ENCODE data around the gene COA8.

- TF ChIP-seq, protein P1, sequence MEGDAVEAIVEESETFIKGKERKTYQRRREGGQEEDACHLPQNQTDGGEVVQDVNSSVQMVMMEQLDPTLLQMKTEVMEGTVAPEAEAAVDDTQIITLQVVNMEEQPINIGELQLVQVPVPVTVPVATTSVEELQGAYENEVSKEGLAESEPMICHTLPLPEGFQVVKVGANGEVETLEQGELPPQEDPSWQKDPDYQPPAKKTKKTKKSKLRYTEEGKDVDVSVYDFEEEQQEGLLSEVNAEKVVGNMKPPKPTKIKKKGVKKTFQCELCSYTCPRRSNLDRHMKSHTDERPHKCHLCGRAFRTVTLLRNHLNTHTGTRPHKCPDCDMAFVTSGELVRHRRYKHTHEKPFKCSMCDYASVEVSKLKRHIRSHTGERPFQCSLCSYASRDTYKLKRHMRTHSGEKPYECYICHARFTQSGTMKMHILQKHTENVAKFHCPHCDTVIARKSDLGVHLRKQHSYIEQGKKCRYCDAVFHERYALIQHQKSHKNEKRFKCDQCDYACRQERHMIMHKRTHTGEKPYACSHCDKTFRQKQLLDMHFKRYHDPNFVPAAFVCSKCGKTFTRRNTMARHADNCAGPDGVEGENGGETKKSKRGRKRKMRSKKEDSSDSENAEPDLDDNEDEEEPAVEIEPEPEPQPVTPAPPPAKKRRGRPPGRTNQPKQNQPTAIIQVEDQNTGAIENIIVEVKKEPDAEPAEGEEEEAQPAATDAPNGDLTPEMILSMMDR (IDR thresholded peaks at IDR 0.05): no peak
- TF ChIP-seq EP300 (IDR thresholded peaks at IDR 0.05; ENCODE audit: borderline replicate concordance in 1 of 2, low read depth in 1 of 2, low read length in 1 of 2) (no peak), RCOR1 (IDR thresholded peaks at IDR 0.05; ENCODE audit: low read length) (no peak), REST (IDR thresholded peaks at IDR 0.05; ENCODE audit: low read depth, low read length) (no peak), MXI1 (IDR thresholded peaks at IDR 0.05; ENCODE audit: low read depth, low read length) (no peak), GABPA (IDR thresholded peaks at IDR 0.05; ENCODE audit: low read depth) (no peak), USF2 (IDR thresholded peaks at IDR 0.05; ENCODE audit: borderline replicate concordance, low read depth, low read length) (no peak), POLR2AphosphoS5 (IDR thresholded peaks at IDR 0.05; ENCODE audit: low read depth, low read length) (no peak), MAX (IDR thresholded peaks at IDR 0.05; ENCODE audit: low read depth) (no peak), NRF1 (IDR thresholded peaks at IDR 0.05; ENCODE audit: low read depth, low read length) (no peak), SMC3 (IDR thresholded peaks at IDR 0.05; ENCODE audit: low read depth, low read length) (no peak)
Measured at GRCh38 chr14:103544388-103545218, 18.2 kb upstream of the COA8 start.
